Peyer's patch (tissue), 4 donors: ENCODE results near the gene MYO18B.

Source experiments
- POLR2A ChIP-seq, 2 donors: fragments of 450-650 bp; IDR thresholded peaks; one replicate each; pipeline ENCODE4 v1.5.1; 2017; ENCODE audit warnings: antibody characterized with exemption in 2 of 2, mild to moderate bottlenecking in 2 of 2, moderate library complexity in 2 of 2
- TF ChIP-seq, protein P1 (sequence below), 6 experiments: fragments of 450-650 bp in 4 of 6; fragments of 200-600 bp in 2 of 6; sonication (generic) in 1 of 6; IDR thresholded peaks; one replicate each; pipeline ENCODE4 v1.5.1; 2017 to 2019; ENCODE audit warnings: antibody characterized with exemption in 6 of 6, mild to moderate bottlenecking in 3 of 6, moderate library complexity in 1 of 6

DNA sequence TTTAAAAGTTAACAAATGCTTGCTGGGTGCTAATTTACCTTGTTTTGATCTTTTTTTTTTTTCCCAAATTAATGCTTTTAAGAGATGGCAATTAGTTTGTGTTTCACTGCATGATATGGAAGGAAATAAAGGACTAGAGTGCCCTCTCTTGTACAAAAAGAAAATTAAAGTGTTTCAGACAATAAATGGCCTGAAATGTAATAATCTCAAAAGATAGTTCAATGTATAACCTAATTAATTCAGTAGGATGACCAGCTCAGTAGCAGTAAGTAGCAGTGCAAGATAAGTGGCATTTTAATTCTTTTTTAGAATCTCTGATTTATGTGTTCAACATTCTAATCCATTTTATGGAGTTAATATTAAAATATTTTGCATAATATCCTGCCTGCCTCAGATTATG, 39.9 kb upstream of the MYO18B start:
- TF ChIP-seq, protein P1, sequence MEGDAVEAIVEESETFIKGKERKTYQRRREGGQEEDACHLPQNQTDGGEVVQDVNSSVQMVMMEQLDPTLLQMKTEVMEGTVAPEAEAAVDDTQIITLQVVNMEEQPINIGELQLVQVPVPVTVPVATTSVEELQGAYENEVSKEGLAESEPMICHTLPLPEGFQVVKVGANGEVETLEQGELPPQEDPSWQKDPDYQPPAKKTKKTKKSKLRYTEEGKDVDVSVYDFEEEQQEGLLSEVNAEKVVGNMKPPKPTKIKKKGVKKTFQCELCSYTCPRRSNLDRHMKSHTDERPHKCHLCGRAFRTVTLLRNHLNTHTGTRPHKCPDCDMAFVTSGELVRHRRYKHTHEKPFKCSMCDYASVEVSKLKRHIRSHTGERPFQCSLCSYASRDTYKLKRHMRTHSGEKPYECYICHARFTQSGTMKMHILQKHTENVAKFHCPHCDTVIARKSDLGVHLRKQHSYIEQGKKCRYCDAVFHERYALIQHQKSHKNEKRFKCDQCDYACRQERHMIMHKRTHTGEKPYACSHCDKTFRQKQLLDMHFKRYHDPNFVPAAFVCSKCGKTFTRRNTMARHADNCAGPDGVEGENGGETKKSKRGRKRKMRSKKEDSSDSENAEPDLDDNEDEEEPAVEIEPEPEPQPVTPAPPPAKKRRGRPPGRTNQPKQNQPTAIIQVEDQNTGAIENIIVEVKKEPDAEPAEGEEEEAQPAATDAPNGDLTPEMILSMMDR (IDR thresholded peaks at IDR 0.05): peak in 4 of 6 experiments; percentile 32 to 50 (median 40)
- TF ChIP-seq POLR2A (IDR thresholded peaks at IDR 0.05): no peak
